GM18511 (cell line): ENCODE measurements around the gene OLFM2.

Experiments used
- ATAC-seq: cut with Tn5 transposase; IDR thresholded peaks from one replicate; pipeline ENCODE4 v1.9.1; 2021; ENCODE audit warnings: mild to moderate bottlenecking, moderate library complexity; ENCODE audit not compliant: unreplicated experiment

OLFM2 gene

DNA sequence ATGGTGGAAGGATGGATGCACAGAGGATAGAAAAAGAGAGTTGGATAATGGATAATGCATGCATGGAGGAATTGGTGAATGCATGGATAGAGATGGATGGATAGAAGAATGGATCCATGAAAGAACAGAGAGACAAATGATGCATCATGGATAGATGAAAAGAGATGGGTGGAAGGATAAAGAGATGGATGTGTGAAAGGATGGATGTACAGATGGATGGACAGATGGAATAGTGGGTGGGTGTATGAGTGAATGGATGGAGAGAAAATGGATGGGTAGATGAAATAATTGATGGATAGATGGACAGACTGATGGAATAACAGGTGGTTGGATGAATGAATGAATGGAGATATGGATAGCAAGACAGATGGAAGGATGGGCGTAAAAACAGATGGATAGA, 25.7 kb downstream of the OLFM2 start:
- no peak for ATAC-seq

DNA sequence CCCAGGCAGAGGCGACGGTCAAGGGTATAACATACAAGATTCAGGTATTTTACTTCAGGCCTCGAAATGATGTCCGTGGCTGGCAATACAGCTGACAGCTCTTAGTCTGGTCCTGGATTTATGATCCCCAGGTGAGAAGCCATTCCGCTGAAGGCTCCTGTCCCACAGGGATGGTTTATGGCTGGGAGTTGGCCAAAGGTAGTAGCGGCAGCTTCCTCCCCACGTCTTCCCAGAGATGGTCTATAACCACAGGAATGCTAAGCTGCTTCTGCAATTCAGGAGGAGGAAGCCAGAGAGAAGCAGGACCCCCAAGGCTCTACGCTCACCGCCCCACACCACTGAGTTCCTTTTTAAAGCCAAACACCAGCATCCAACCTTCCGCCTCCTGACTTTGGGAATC, 27.1 kb downstream of the OLFM2 start:
- ATAC-seq = no peak

DNA sequence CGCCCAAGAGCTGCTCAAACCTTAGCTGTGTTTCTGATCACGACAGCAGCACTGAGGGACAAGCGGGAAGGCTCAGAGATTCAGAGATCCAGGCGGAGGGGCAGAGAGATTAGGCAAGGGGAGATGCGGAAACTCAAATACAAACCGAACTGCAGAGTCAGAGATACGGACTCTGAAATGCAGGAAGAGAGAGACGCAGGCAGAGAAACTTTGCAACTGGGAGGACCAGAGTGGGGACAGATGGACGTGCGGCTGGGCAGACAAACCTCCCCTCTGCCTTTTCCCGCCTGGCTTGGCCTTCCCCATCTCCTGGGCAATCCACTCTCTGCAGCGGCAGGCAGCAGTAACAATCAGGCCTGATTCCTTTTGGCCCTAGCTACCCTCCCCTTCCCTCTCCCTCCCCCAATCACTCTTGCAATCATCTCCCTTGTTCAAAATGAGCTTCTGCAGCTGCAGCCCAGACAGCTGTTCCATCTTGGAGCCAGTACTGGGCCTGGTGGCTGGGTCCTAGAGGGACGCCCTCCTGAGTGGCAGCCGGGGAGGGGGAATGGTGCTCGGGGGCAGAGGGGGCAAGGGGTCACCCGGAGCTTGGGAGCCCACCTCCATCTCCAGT, 29.7 kb downstream of the OLFM2 start:
- ATAC-seq = no peak

DNA sequence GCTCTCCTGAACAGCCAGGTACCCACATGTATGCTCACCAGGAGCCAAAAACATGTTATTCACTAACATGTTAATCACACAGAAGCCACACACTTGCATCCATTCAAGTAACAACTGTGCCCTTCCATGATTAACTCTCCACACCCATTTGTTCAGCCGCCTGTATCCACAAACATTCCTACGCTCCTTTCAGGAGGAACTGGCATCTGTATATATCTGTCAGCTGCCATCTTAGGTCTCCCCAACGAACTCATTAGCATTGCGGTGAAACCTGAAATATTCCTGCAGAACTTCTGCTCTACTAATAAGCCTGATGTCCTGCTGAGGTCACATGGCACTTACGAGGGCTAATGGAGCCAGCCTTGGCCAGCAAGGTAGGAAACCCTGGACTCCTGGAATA, 33.0 kb downstream of the OLFM2 start:
- no peak for ATAC-seq

DNA sequence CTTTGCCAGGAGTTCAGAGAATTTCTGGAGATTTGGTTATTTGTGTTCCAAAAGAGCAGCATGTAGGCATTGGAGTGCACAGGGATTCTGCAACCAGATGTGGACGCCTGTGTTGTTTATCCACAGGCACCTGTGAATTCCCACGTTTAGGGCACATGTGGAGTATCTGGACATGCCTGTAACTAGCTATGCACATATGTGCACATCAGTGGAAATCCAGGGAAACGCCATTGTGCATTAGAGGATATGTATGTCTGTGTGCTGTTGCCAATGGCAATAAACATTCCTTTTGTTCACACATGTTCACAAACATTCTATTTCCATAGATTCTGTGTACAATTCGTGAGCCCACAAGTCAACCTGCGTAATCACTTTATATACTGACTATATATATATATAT, 34.7 kb downstream of the OLFM2 start:
- ATAC-seq = no peak

DNA sequence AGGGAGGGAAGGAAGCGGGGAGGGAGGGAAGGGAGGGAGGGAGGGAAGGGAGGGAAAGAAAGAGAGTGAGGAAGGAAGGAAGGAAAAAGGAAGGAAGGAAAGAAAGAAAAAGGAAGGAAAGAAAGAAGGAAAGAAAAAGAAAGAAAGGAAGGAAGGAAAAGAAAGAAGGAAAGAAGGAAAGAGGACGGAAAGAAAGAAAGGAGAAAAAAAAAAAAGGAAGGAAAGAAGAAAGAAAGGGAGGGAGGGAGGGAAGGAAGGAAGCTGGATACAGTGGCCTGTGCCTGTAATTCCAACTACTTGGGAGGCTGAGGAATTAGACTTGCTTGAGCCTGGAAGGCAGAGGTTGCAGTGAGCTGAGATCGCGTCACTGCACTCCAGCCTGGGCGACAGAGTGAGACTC, 35.3 kb downstream of the OLFM2 start:
- ATAC-seq = no peak

DNA sequence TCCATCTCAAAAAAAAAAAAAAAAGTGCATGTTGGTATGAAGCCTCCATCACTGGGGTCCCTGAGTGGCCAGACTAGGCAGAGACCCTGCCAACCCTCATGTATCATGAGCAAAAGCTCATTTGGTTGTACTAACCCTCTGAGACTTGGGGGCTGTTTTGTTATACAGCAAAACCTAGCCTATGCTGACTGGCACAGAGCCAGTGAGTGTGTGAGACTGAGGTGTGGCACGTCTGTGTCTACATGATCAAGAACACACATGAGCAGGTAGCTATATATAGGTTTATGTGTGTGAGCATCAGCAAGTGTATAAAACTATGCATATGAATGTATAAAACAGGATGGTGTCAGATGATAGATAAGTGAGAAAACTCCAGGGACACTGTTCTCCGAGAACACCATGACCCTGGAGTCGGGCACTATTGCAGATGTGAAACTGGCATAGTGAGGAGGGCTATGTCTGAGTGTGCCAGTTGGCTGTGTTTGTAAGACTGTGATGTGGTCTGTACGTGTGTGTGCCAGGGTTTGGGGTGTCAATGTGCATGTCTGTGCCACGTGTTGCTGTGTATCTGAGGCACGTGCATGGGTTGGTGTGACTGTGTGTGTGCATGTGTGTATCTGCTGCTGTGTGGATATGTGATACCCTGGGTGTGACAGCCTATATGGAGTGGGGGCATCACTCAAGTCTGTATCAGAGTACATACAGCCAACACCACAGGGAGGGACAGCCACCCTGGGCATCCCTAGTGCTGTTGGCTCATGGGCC, 44.5 kb downstream of the OLFM2 start:
- ATAC-seq = no peak

DNA sequence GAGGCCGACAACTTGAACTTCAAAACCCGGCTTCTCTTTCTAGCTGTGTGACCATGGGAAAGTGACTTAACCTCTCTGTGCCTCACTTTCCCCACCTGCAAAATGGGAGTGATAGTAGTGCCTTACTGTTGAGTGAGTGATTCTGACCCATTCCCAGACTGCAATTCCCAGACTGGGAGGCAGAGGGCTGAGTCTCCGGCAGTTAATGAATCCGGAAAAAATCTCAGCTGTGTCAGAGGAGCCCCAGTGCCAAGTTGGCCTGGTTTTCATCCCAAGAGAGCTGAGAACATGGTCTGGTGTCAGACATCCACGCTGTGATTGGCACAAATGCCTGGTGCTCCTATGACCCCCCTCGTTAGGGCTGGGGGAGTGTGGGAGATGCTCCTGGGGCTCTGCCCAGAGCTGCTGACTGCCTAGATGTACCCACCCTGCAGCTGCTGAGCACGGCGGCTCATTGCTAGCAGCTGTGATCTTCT, 51.2 kb downstream of the OLFM2 start:
- ATAC-seq = no peak

DNA sequence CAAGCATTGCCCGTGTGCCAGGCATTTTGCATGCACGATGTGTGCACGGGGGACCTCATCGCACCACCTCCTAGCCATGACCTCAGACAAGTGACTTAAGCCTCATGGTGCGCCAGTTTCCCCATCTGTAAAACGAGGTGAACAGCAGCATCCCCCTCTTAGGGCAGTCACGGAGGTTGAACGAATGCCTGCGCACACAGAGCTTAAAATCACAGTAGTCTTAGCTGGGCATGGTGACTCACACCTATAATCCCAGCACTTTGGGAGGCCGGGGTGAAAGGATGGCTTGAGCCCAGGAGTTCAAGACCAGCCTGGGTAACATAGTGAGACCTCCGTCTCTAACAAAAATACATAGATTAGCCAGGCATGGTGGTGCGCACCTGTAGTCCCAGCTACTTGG, 52.6 kb downstream of the OLFM2 start:
- no peak for ATAC-seq

DNA sequence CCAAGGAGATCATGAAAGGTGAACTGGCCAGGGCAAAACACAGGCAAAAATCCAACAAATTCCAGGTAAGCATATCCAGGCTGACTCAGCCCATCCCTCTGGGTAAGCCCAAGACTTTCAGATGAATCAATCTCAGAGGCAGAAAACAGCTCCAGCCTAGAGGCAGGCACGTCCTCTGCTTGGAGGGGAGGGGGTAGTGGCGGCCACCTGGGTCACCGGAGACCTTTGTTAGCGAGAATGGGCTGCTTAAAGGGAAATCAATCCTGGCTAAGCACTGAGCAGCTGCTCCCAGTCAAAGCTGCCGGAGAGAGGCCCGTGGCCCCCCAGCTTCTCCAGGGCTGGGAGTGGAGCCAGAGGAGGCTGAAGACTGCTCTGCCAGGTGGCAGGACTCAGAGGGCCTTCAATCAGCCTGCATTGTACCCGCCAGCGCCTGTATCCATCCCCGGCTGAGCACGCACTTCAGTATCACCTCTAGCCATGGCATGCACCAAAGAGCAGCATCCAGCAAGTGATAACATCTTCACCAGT, 53.0 kb downstream of the OLFM2 start:
- ATAC-seq = no peak

DNA sequence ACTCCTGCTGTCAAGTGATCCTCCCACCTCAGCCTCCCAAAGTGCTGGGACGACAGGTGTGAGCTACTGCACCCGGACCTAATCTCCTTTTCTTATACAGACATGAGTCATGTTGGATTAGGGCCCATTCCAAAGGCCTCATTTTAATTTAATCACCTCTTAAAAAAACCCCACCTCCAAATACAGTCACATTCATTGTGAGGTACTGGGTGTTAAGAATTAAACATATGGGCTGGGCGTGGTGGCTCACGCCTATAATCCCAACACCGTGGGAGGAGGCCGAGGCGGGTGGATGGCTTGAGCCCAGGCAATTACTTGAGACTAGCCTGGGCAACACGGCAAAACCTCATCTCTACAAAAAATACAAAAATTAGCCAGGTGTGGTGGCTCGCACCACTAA, 54.6 kb downstream of the OLFM2 start:
- ATAC-seq = no peak

DNA sequence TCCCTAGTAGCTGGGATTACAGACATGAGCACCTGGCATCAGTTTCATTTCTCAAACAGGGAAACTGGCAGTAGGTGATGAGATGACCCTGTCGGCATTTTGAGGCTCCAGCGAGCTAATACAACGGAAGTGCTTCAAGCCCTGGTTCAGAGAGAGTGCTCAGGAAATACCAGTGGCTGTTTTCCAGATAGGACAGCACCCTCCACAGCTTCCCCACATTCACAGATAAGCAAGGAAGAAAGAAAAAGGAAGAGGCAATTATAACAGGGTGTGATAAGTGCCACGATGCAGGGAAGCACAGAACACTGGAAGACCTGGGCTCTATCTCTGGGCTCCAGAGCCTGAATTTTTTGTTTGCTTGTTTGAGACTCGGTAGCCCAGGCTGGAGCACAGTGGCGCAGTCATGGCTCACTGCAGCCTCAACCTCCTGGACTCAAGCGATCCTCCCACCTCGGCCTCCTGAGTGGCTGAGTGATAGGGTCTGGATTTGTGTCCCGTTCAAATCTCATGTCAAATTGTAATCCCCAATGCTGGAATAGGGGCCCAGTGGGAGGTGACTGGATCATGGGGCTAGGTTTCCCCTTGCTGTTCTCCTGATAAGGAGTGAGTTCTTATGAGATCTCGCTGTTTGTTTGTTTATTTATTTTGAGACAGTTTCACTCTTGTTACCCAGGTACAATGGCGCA, 57.7 kb downstream of the OLFM2 start:
- no peak for ATAC-seq

DNA sequence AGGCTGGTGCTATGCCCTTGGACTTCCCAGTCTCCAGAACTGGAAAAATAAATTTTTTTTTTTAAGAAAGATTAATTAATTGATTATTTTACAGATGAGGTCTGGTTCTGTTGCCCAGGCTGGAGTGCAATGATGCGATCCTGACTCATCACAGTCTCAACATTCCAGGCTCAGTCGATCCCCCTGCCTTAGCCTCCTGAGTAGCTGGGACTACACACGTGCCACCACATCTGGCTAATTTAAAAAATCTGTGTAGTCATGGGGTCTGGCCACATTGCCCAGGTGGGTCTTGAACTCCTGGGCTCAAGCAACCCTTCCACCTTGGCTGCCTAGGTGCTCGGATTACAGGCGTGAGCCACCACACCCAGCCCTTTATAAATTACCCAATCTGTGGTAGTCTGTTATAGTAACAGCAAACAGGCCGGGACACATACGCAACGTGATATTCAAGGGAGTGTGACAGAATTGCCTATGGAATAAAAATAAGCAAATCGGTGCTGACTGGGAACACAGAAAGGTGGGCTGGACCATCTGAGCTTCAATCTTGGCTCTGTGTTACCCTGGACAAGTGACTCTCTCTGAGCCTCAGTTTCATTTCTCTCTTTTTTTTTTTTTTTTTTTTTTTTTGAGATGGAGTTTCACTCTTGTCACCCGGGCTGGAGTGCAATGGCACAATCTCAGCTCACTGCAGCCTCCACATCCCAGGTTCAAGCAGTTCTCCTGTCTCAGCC, 58.4 kb downstream of the OLFM2 start:
- no peak for ATAC-seq

DNA sequence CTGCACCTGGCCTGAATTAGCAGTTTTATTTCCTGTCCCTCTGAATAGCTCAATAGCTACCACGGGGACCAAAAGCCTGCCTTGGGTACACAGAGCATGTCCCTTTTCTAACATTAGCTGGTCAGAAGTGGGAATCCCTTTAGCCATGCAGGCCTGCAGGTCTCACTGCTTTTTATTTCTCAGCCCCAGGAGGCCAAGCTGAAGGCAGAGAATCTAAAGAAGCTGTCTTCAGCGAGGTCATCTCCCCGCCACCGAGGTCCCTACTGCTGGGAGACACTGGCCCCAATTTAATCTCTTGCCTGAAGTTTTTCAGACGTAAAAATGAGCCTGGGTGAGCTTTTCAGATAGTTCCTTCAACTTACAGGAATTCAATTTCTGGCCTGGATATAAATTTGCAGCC, 60.5 kb downstream of the OLFM2 start:
- ATAC-seq = no peak

DNA sequence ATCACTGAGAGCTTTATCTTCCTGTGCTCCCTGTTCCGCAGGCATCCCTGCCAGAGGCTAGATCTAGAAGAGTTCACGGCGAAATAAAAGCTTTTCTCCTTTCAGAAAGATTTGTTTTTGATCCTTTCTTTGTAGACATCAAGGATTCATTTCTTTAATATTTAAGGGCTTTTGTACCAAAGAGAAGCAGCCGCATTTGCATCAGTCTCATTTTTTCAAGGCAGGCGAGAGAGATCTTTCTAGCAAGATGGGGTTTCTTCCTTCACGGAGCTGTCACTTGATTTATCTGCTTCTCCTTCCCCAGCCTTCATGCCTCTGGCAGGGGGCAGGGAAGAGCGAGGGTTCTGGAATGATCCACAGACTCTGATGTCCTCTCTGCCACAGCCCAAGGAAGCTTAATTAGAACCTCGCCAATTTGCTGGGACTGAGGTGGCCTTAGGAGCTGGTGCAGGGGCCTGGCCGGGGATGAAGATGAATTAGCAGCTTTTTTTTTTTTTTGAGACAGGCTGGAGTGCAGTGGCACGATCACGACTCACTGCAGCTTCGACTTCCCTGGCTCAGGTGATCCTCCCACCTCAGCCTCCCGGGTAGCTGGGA, 61.2 kb downstream of the OLFM2 start:
- ATAC-seq = no peak

DNA sequence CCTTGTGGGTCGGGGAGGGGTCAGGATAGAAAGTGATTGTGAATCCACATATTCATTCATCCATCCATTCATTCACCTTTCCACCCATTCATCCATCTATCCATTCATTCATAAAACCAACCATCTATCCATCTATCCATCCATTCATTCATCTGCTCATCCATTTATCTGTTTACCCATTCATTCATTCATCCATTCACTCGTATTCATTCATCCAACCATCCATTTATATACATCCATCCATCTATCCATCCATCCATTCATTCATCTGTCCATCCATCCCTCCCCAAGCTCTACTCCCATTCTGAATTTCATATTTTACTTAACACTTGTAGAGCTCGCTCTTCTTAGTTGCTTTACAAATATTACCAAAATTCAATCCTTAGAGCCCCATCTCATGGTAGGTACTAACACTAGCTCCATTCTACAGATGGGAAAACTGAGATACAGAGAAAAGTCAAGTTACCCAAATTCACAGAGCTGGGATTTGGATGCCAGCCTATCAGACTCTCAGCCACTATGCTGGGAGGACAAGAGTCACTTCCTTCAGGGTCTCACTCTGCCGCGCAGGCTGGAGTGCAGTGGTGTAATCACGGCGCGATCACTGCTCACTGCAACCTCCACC, 63.6 kb downstream of the OLFM2 start:
- ATAC-seq = no peak

DNA sequence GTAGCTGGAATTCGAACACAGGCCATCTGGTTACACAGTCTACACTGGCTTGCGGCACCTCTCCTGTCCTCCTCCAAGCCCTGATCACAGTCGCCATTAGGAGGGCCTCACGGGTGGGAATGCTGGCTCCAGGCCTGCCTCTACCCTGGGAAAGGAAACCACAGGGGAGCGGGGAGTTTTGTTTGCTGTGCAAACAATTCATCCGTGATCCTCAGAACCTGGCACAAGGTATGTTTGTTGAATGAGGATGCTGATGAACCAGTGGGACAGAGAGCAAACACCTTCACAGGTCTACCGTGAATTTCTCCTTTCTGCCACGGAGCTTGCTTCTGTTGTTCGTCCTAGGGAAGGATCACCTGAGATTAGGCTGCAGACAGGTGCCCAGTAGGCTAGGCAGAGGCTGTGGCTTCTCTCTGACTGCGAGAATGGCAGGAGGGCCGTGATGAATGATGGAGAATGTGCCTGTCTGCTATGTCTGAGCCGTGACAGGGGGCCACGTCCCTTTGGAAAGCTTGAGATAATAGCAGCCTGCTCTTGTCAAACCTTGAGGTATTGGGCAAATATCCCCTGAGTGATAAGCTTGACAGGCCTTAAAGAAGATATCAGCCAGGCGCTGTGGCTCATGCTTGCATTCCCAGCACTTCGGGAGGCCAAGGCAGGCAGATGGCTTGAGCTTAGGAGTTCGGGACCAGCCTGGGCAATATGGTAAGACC, 64.5 kb downstream of the OLFM2 start:
- no peak for ATAC-seq

DNA sequence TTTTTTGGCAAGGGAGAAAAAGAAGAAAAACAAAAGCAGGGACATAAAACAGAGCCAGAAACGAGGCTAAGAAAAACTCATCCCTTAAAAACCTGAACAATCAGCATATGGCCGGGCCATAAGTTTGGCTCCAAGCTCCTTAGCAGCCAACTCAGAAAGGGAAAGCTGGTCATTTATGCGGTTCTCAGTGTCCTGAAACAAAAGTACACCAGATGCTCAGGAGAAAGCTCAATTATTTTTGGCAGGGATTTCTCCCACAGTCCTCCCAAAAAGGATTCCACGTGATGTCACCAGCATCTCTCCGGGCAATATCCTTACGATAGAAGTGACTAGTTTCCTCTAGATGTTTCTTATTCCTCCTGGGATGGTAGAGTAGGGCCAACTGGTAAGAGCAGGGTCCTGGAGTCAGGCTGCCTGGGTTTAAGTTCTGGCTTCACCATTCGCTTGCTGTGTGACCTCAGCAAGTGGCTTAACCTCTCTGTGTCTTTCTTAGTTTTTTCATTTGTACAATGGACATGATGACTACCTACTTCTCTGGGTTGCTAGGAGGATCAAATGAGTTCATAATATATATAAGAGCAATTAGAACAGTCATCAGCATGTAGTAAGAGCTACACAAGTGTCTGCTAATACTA, 67.2 kb downstream of the OLFM2 start:
- ATAC-seq = no peak
